Muscle of back (tissue), 10 donors: ENCODE results near the gene CCDC54. TPM values are rescaled to one million over a fixed set of nuclear protein-coding genes. Genes with fewer than 3 reads are reported as not detected.

Experiments
- polyA plus RNA-seq, 10 donors: library from polyadenylated mRNA; unstranded; fragments of 120-200 nt; gene quantifications; one replicate each; pipeline ENCODE4 v1.2.1, GENCODE V29; 2013; ENCODE audit not compliant: insufficient read length in 10 of 10

The CCDC54 gene
- polyA plus RNA-seq, 10 donors, result 1.3 to 4.8 (median 2.0) TPM

Other genes starting within 250 kb of the CCDC54 start
- gene BBX, start 145.5 kb downstream of the CCDC54 start, polyA plus RNA-seq, result 10 to 100 TPM; 30.2 to 52.6 (median 39.7) TPM